Measurements from ENCODE around the gene GAL3ST1.

GRCh38 chr22:30506507-30506968 is 67.9 kb downstream of the GAL3ST1 start:
- TF ChIP-seq CTCF (optimal IDR thresholded peaks at IDR 0.05 in 1 of 3, IDR thresholded peaks at IDR 0.05 in 1 of 3, conservative IDR thresholded peaks at IDR 0.05 in 1 of 3; ENCODE audit: extremely low read depth in 1 of 3, insufficient read depth in 2 of 3, low read length in 3 of 3): no peak
- TF ChIP-seq EZH2 (IDR thresholded peaks at IDR 0.05; ENCODE audit: low read length): no peak

Data from keratinocyte (primary cell).